ENCODE data around the gene PKN1. TPM values are rescaled to one million over a fixed set of nuclear protein-coding genes. Genes with fewer than 3 reads are reported as not detected.

Gene PKN1
- total and polyA plus RNA-seq, 9 of the 15 experiments (the other 6 are each of a cell fraction or from before 2014, with no cell fraction given) = 0.30 to 228 (median 77.5) TPM

GRCh38 chr19:14510311-14511228, 77.5 kb downstream of the PKN1 start (continued):
- peak; percentile 85 for TF ChIP-seq FOSL1 (tag; conservative IDR thresholded peaks at IDR 0.05)
- TF ChIP-seq ZNF3 (CRISPR knock-in tag; IDR thresholded peaks at IDR 0.05) = no peak
- TF ChIP-seq ZZZ3 (IDR thresholded peaks at IDR 0.05) = no peak
- TF ChIP-seq MYBL2 (IDR thresholded peaks at IDR 0.05; ENCODE audit: low read depth) = no peak
- TF ChIP-seq MYBL2 (CRISPR knock-in tag; IDR thresholded peaks at IDR 0.05; ENCODE audit: borderline replicate concordance) = no peak
- TF ChIP-seq SETDB1 (IDR thresholded peaks at IDR 0.05; ENCODE audit: low read length) = no peak
- TF ChIP-seq RB1 (IDR thresholded peaks at IDR 0.05; ENCODE audit: low read depth) = no peak
- TF ChIP-seq TRIM24 (IDR thresholded peaks at IDR 0.05) = peak in 1 of 2 experiments; percentile 24; a peak in 1 of 4 replicates
- no peak for TF ChIP-seq ZNF644 (tag; IDR thresholded peaks at IDR 0.05; ENCODE audit: low read depth)
- no peak for TF ChIP-seq GTF2F1 (IDR thresholded peaks at IDR 0.05; ENCODE audit: low read depth, low read length)
- TF ChIP-seq BRCA1 (IDR thresholded peaks at IDR 0.05) = no peak
- no peak for TF ChIP-seq BRCA1 (CRISPR knock-in tag; IDR thresholded peaks at IDR 0.05)
- TF ChIP-seq MTA1 (IDR thresholded peaks at IDR 0.05; ENCODE audit: borderline replicate concordance) = no peak
- no peak for TF ChIP-seq ZNF395 (CRISPR knock-in tag; IDR thresholded peaks at IDR 0.05)
- TF ChIP-seq PTRF (tag; IDR thresholded peaks at IDR 0.05) = no peak
- TF ChIP-seq, protein P1, sequence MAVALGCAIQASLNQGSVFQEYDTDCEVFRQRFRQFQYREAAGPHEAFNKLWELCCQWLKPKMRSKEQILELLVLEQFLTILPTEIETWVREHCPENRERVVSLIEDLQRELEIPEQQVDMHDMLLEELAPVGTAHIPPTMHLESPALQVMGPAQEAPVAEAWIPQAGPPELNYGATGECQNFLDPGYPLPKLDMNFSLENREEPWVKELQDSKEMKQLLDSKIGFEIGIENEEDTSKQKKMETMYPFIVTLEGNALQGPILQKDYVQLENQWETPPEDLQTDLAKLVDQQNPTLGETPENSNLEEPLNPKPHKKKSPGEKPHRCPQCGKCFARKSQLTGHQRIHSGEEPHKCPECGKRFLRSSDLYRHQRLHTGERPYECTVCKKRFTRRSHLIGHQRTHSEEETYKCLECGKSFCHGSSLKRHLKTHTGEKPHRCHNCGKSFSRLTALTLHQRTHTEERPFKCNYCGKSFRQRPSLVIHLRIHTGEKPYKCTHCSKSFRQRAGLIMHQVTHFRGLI (CRISPR knock-in tag; IDR thresholded peaks at IDR 0.05) = no peak
- no peak for TF ChIP-seq GABPB1 (CRISPR knock-in tag; IDR thresholded peaks at IDR 0.05)
- no peak for TF ChIP-seq VEZF1 (CRISPR knock-in tag; IDR thresholded peaks at IDR 0.05)
- TF ChIP-seq ELK3 (CRISPR knock-in tag; IDR thresholded peaks at IDR 0.05) = no peak
- no peak for TF ChIP-seq STAT6 (CRISPR knock-in tag; IDR thresholded peaks at IDR 0.05)
- no peak for TF ChIP-seq MEF2A (IDR thresholded peaks at IDR 0.05; ENCODE audit: control insufficient read depth, low read depth, low read length)
